Epidermal melanocyte (primary cell): ENCODE data around the gene IL22RA2.

Experiments
- DNase-seq: peaks from one replicate; pipeline ENCODE4 v3.0.0; 2011; ENCODE audit warnings: low spot score; ENCODE audit not compliant: insufficient read length

The IL22RA2 gene

GRCh38 chr6:137197684-137198645 lies 24.5 kb upstream of the IL22RA2 start:
- DNase-seq = no peak

GRCh38 chr6:137193256-137194070 lies 20.0 kb upstream of the IL22RA2 start:
- no peak for DNase-seq

DNA sequence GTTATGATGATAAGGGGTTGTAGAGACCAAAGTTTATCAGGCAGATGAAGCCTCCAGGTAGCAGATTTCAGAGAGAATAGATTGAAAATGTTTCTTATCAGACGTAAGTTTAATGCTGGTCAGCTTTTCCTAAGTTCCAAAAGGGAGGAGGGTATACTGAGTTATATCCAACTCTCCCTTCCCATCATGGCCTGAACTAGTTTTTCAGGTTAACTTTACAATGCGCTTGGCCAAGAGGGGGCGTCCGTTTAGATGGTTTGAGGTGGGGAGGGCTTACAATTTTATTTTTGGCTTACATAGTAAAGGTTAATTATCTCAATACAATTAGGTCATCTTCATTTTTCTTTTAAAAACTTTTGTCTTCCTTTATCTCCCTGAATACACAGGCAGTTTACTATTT lies 19.4 kb upstream of the IL22RA2 start:
- no peak for DNase-seq

DNA sequence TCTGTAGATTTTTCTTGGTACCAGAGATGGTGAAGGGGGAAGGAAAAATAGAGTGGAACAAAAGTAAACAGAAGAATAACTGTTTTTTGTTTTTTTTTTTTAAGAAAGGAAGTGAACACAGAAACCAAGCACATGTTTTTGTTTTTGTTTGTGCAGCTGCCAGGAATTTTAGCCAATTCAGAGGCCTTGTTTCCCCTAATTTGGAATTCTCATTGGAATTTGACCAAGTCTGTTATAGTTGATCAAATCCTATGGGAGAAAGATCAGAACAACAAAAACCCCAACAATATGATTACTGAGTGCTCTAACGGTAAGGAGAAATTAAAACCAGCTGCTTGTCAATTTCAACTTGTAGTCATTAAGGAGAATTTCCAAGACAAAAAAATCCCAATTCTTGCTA lies 18.2 kb upstream of the IL22RA2 start:
- no peak for DNase-seq

DNA sequence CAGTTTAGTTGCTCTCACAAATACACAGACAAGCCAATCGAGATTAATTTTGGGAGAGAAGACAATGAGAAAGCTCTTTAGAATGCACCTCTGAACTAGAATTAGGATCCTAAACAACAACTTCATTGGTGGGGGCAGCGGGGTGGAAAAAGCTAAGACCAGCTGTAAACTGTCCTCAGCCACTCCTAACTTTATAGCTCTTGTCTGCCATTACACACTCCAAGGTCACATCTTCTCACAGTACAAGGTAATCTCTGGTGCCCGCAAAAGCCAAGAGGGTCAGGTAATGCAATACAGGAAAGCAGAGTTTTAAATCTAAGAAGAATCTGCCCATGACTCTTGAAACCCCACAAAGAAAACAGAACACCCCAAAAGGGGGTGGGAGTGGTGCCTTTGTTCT lies 17.8 kb upstream of the IL22RA2 start:
- DNase-seq = no peak

GRCh38 chr6:137190583-137191094 lies 17.2 kb upstream of the IL22RA2 start:
- no peak for DNase-seq

DNA sequence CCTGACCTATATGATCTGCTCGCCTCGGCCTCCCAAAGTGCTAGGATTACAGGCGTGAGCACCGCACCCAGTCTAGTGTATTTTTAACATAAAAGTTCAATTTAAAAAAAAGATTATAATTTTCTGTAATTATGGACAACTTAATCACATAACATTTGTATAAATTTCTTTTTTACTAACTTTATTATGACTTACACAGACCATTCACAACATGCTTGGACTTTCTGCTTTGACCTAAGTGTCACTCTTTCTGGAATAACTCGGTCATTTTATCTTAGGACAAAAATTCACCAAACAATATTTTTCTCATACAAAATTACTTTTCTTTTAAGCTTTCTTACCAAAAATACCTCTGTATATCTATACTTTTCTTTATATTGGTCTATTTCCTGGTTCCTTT lies 15.4 kb upstream of the IL22RA2 start:
- no peak for DNase-seq

GRCh38 chr6:137185290-137185689 lies 11.8 kb upstream of the IL22RA2 start:
- DNase-seq = no peak

GRCh38 chr6:137182654-137183073 lies 9.2 kb upstream of the IL22RA2 start:
- no peak for DNase-seq

DNA sequence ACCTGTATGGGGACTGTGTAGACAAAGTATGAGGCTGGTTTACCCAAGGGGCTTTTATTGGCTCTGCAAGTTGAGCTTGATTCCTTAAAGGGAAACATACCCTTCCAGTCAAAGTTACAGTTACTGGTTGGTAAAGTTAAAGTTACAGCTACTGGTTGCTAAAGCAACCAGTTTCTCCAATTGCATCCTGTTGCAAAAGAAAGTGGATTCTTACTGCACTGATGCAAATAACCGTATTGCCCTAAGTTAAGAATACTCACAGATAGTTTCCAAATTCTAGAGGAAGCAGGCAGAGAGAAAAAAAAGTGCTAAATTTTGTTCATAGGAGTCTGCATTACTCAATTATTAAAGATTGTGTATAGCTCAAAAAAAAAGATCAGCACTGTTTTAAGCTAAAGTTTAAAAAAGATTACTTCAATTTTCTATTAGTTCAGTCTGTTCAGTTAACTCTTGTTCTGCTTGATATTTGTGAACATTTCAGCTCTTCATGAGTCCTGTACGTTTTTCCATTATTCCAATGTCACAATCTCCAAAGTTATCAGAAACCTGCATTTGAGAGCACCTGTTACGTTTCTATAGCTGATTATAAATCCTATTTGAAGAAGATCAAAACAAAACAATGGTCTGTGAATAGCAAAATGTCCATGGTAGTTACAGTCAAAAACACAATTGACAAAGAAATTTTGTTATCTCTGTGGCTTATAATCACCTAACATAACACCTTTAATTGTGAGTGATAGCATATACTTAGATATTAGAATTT lies 8.6 kb upstream of the IL22RA2 start:
- DNase-seq = no peak

- DNase-seq = no peak
Measured at GRCh38 chr6:137177611-137178010, 4.2 kb upstream of the IL22RA2 start.

GRCh38 chr6:137176729-137177128 lies 3.3 kb upstream of the IL22RA2 start:
- no peak for DNase-seq

DNA sequence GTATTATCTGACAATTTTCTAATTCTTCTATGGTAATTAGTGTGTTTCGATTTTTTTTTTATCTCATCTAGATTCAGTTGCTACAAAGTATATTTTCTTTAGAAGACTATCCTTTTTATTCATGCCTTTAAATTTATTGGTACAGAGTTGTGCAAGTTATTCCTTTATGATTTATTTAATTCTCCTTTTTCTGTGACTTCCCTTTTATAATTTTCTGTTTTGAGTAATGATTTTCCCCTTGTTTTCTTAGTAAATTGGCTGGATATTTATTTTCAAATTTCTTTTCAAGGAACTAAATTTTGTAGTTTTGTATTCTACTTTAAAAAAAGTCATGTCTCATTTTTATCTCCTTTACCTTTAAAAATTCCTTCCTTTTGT lies 2.4 kb upstream of the IL22RA2 start:
- no peak for DNase-seq

- DNase-seq = no peak
Measured at GRCh38 chr6:137175157-137175867, 1.9 kb upstream of the IL22RA2 start.

GRCh38 chr6:137172734-137173431 lies 561 bp downstream of the IL22RA2 start:
- DNase-seq = no peak

DNA sequence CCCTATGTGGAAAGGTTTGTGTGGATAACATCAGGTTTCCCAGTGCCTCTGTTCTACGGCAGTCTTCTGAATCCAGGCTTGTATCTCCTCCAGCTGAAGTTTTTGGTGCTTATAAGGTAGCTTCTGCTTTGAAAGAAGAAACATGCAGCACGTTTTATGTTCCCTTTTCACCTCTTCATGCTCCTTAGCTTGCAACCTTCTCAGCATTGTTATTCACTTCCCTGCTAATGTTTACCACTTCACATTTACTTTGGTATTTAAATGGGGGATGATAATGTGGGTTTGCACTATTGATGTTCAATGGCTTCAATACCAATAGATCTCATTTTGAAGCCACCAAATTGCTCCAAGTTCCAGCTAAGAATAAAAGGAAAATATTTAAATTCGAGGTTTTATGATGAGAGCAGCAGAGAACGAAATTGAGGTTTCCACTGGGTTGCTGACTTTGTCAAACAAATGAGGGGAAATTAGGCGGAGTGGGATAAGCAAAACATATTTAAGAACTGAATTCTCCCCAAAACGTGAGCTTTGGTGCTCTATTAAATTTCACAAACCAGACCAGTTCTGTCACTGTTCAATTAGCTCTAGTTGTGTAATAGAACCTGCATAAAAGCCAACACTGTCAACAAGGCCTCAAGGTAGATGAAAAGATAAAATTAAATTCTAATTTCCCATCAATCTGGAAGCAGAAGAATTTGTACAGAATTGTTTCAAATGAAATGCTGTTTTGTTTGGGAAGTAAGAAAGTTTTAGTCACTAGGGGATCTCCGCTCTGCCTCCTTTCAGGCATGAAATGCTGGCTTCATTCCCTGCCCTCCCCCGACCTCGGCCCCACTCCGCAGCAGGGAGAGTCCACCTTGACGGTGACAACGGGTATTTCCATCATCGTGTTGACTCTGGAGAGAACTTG lies 1.4 kb downstream of the IL22RA2 start:
- no peak for DNase-seq

DNA sequence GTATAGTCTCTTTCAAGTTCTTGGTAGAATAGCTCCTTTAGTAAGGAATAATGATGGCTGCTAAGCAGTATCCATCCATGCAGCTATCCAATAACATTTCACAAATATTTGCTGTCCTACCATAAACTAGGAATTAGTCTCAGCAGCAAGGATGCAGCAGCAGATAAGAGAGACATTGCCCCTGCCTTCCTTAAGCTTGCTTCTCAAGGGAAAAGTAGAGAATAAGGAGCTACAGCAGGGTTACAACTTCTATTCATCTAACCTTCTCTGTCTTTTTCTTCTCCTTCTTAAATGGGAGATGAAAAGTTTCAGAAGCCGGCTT lies 2.4 kb downstream of the IL22RA2 start:
- DNase-seq = no peak

DNA sequence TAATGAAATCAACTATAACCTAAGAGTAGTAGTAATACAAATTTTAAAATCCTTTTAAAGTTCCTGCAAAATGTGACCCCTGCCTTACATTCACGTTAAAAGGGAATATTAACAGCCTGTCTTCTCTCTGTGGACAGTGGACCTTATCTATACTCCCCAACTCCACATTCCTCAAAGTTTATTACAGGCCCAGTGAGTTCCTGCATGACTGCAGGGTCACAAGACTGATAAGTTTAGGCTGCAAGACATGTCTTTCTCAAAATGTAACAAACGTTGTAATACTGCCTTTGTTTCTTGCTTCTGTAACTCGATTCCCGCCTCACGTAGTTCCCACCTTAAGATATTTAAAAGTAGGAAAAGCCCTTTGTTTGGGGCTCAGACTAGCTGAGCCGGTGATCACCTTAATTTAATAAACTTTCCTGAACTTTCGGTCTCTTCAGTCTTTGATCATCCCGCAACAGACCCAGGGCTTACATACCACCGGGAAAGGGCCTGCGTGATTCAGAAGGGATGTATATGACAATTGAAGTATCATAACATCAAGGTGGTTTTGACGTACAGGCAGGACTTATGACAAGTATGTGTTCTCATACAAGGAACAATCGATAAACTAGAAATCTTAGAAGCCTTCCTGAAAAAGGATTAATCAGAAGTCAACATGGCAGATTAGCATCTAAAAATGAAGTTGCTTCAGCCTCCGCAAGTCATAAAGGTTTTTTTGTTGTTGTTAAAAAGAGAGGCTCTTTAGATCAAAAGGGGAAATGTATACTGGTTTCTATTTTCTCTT lies 3.0 kb downstream of the IL22RA2 start:
- no peak for DNase-seq
